ENCODE results near the gene COL11A2.
"Not testable (repeated sequence)": the region's sequence is repeated elsewhere in the genome, so short reads cannot be mapped to it uniquely, and the experiment has no call there.

Gene COL11A2

GRCh38 chr6:33164176-33164575 is 28.1 kb downstream of the COL11A2 start:
- Histone ChIP-seq H3K4me3 (no peak overlapping the region), H3K27ac (no peak overlapping the region)

- H3K4me3 ChIP-seq: no peak overlapping the region
- no peak overlapping the region for H3K27ac ChIP-seq
Observed at GRCh38 chr6:33163540-33163939, 28.7 kb downstream of the COL11A2 start.

- Histone ChIP-seq H3K27ac (peak overlapping the region in 20 of 21 experiments; percentile 7 to 79 (median 59)), H3K4me3 (peak overlapping the region; percentile 29 to 47 (median 32))
Observed at GRCh38 chr6:33161354-33162331, 30.6 kb downstream of the COL11A2 start.

- peak overlapping the region in 3 of 7 experiments; percentile 37 to 47 (median 45) for H3K4me3 ChIP-seq
- peak overlapping the region in 12 of 21 experiments; percentile 8 to 76 (median 56) for H3K27ac ChIP-seq
Observed at GRCh38 chr6:33160728-33161344, 31.4 kb downstream of the COL11A2 start.

GRCh38 chr6:33160096-33160495 is 32.2 kb downstream of the COL11A2 start:
- peak overlapping the region in 1 of 21 experiments; percentile 47 for H3K27ac ChIP-seq
- H3K4me3 ChIP-seq: no peak overlapping the region

GRCh38 chr6:33156964-33157363 is 35.3 kb downstream of the COL11A2 start:
- no peak overlapping the region for H3K4me3 ChIP-seq
- no peak overlapping the region for H3K27ac ChIP-seq

GRCh38 chr6:33156561-33156960 is 35.7 kb downstream of the COL11A2 start:
- Histone ChIP-seq H3K27ac (no peak overlapping the region), H3K4me3 (no peak overlapping the region)

- no peak overlapping the region for H3K27ac ChIP-seq
- H3K4me3 ChIP-seq: no peak overlapping the region
Observed at GRCh38 chr6:33154349-33154748, 37.9 kb downstream of the COL11A2 start.

GRCh38 chr6:33151050-33151449 is 41.2 kb downstream of the COL11A2 start:
- no peak overlapping the region for H3K4me3 ChIP-seq
- H3K27ac ChIP-seq: no peak overlapping the region

- H3K27ac ChIP-seq, H3K4me3 ChIP-seq: not testable (repeated sequence)
Observed at GRCh38 chr6:33150560-33150959, 41.7 kb downstream of the COL11A2 start.

- H3K27ac ChIP-seq: no peak overlapping the region
- no peak overlapping the region for H3K4me3 ChIP-seq
Observed at GRCh38 chr6:33147807-33148666, 44.2 kb downstream of the COL11A2 start.

GRCh38 chr6:33144373-33144772 is 47.9 kb downstream of the COL11A2 start:
- no peak overlapping the region for H3K4me3 ChIP-seq
- H3K27ac ChIP-seq: no peak overlapping the region

GRCh38 chr6:33143113-33143770 is 49.0 kb downstream of the COL11A2 start:
- Histone ChIP-seq H3K4me3 (no peak overlapping the region), H3K27ac (no peak overlapping the region)

GRCh38 chr6:33142501-33143070 is 49.7 kb downstream of the COL11A2 start:
- Histone ChIP-seq H3K4me3 (no peak overlapping the region), H3K27ac (no peak overlapping the region)

GRCh38 chr6:33140556-33140955 is 51.7 kb downstream of the COL11A2 start:
- H3K4me3 ChIP-seq: no peak overlapping the region
- no peak overlapping the region for H3K27ac ChIP-seq

GRCh38 chr6:33139596-33140206 is 52.6 kb downstream of the COL11A2 start:
- no peak overlapping the region for H3K27ac ChIP-seq
- no peak overlapping the region for H3K4me3 ChIP-seq

- H3K4me3 ChIP-seq: no peak overlapping the region
- no peak overlapping the region for H3K27ac ChIP-seq
Observed at GRCh38 chr6:33136310-33136900, 55.9 kb downstream of the COL11A2 start.

GRCh38 chr6:33132081-33132524 is 60.2 kb downstream of the COL11A2 start:
- Histone ChIP-seq H3K4me3 (no peak overlapping the region), H3K27ac (no peak overlapping the region)

Data from skin epidermis (tissue), 12 donors.